ENCODE data around the gene PHYHIPL. TPM values are rescaled to one million over a fixed set of nuclear protein-coding genes. Genes with fewer than 3 reads are reported as not detected.

PHYHIPL gene
- total RNA-seq (not detected in 2 replicates), polyA plus RNA-seq (0.02 TPM in 1 of 2 replicates, not detected in the other), polyA minus RNA-seq (ENCODE audit: low replicate concordance) (not detected in 2 replicates)
- polyA plus RNA-seq (2012): not detected in 2 replicates

DNA sequence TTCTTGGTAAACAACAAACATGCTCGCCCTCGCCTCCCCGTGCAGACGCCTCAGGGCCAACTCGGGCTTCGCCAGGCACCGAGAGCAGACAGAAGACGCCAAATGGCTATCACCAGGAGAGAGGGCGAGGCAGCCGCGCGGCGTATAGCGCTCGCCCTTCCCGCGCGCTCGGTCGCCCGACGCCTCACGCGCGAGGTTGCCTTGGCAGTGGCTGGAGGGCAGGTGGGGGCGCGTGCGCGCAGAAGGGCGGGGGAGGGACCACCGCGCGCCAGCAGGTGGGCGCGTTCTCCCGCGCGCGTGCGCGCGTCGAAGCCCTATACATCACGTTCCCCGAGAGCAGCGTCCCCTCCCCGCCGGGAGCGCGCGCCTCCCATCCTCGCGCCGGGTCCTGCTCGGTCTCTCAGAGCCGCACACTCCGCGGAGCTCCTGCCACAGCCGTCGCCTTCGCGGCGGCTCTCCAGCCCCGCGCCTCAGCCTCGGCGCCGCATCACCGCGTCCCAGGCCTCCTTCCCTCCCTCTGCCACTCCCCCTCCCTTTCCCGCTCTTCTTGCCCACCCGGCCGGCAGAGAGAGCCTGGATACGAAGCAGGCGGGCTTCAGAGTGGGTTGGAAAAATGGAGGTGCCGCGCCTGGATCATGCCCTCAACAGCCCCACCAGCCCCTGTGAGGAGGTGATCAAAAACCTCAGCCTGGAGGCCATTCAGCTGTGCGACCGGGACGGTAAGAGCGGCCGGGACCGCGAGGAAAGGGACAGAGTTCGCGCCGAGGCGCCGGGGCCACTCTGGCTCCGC, at the start of gene PHYHIPL:
Gene PHYHIPL, plus strand, starts transcription at position 403 of the 790 bp plus-strand sequence. Its CDS starts 211 bp downstream, at position 614.
- H3K9ac ChIP-seq (ENCODE audit: insufficient read depth, low read length): no peak within 1 kb of the TSS
- H3K79me2 ChIP-seq (ENCODE audit: control insufficient read depth, insufficient read depth, low read length): no peaks in the 10 kb centered on the region
- H3K4me1 ChIP-seq (ENCODE audit: control insufficient read depth, extremely low read depth, insufficient read depth, low read length): peaks cover 3% of the 10 kb centered on the region
- H4K20me1 ChIP-seq (ENCODE audit: control insufficient read depth, extremely low read depth, insufficient read depth, low read length): no peaks in the 10 kb centered on the region
- no peak within 1 kb of the TSS for H3K27ac ChIP-seq (ENCODE audit: insufficient read depth, low read length)
- no peak within 1 kb of the TSS for H2AFZ ChIP-seq (ENCODE audit: low read length)
- TF ChIP-seq, protein P1, sequence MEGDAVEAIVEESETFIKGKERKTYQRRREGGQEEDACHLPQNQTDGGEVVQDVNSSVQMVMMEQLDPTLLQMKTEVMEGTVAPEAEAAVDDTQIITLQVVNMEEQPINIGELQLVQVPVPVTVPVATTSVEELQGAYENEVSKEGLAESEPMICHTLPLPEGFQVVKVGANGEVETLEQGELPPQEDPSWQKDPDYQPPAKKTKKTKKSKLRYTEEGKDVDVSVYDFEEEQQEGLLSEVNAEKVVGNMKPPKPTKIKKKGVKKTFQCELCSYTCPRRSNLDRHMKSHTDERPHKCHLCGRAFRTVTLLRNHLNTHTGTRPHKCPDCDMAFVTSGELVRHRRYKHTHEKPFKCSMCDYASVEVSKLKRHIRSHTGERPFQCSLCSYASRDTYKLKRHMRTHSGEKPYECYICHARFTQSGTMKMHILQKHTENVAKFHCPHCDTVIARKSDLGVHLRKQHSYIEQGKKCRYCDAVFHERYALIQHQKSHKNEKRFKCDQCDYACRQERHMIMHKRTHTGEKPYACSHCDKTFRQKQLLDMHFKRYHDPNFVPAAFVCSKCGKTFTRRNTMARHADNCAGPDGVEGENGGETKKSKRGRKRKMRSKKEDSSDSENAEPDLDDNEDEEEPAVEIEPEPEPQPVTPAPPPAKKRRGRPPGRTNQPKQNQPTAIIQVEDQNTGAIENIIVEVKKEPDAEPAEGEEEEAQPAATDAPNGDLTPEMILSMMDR (conservative IDR thresholded peaks at IDR 0.05 in 1 of 2, IDR thresholded peaks at IDR 0.05 in 1 of 2; ENCODE audit: low read depth in 1 of 2, low read length in 2 of 2): no peak
- no peak for TF ChIP-seq EZH2 (IDR thresholded peaks at IDR 0.05; ENCODE audit: low read length, missing control alignments)
- peak within 1 kb of the TSS; percentile 49 for H3K4me2 ChIP-seq (ENCODE audit: extremely low read depth, insufficient read depth, low read length)
- no peaks in the 10 kb centered on the region for H3K9me3 ChIP-seq (ENCODE audit: control insufficient read depth, insufficient read depth, low read depth, low read length)
- H3K27me3 ChIP-seq (ENCODE audit: control insufficient read depth, insufficient read depth, low read length): peaks cover 24% of the 10 kb centered on the region
- DNase-seq (ENCODE audit: low read depth in 2 of 2): no peak
- H3K4me3 ChIP-seq (replicated peaks in 1 of 4; ENCODE audit: control extremely low read depth in 1 of 4, insufficient read depth in 1 of 4, low read depth in 3 of 4, low read length in 4 of 4): peak within 1 kb of the TSS in 2 of 4 experiments; percentile 15 to 23
- H3K36me3 ChIP-seq (ENCODE audit: control insufficient read depth, insufficient read depth, low read length): no peaks in the 10 kb centered on the region

DNA sequence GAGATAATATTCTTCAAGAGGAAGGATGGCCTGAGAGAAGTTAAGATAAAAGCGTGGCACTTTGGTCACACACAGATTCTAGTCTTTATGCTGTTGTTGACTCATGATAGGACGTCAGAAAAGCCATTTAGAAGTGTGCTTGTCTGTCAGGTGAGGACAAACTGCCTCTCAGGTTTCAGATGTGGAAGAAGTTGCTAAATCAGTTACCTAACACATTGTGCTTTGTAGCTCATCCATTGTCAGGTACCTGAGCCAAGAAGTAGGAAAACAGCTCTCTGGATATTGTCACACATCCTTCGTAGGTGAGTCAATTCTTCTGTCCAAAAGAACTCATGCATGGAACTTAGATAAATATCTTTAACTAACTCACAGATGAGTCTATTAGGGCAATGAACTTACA, 49.5 kb upstream of the PHYHIPL start:
- no peak overlapping the region for H3K9ac ChIP-seq (ENCODE audit: insufficient read depth, low read length)
- no peaks in the 10 kb centered on the region for H4K20me1 ChIP-seq (ENCODE audit: control insufficient read depth, extremely low read depth, insufficient read depth, low read length)
- no peak for DNase-seq (ENCODE audit: low read depth in 2 of 2)
- no peak overlapping the region for H3K4me2 ChIP-seq (ENCODE audit: extremely low read depth, insufficient read depth, low read length)
- H2AFZ ChIP-seq (ENCODE audit: low read length): no peak overlapping the region
- H3K27me3 ChIP-seq (ENCODE audit: control insufficient read depth, insufficient read depth, low read length): no peaks in the 10 kb centered on the region
- no peaks in the 10 kb centered on the region for H3K36me3 ChIP-seq (ENCODE audit: control insufficient read depth, insufficient read depth, low read length)
- H3K4me1 ChIP-seq (ENCODE audit: control insufficient read depth, extremely low read depth, insufficient read depth, low read length): no peaks in the 10 kb centered on the region
- TF ChIP-seq, protein P1 (conservative IDR thresholded peaks at IDR 0.05 in 1 of 2, IDR thresholded peaks at IDR 0.05 in 1 of 2; ENCODE audit: low read depth in 1 of 2, low read length in 2 of 2): no peak
- TF ChIP-seq EZH2 (IDR thresholded peaks at IDR 0.05; ENCODE audit: low read length, missing control alignments): no peak
- H3K4me3 ChIP-seq (replicated peaks in 1 of 4; ENCODE audit: control extremely low read depth in 1 of 4, insufficient read depth in 1 of 4, low read depth in 3 of 4, low read length in 4 of 4): no peak overlapping the region
- no peaks in the 10 kb centered on the region for H3K79me2 ChIP-seq (ENCODE audit: control insufficient read depth, insufficient read depth, low read length)
- H3K9me3 ChIP-seq (ENCODE audit: control insufficient read depth, insufficient read depth, low read depth, low read length): no peaks in the 10 kb centered on the region
- H3K27ac ChIP-seq (ENCODE audit: insufficient read depth, low read length): no peak overlapping the region

DNA sequence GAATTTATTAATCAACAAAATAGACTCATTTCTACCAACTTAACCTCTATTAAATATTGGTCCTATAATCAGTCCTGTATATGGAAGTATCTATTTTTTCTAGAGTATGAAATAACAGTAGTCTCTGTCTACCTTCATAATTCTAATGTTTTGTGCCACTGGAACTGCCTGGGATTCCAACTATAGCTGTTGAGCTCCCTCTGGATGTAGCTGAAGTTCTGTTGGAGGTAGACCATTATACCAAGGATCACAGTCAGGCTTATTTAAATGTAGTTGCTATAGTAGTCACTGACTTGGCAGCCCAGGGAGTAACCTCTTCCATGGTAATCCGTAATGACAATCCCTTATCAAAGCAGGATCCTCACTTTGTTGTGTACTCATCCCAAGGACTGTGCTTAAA, 48.5 kb upstream of the PHYHIPL start:
- Histone ChIP-seq H3K27me3 (ENCODE audit: control insufficient read depth, insufficient read depth, low read length) (no peaks in the 10 kb centered on the region), H3K9ac (ENCODE audit: insufficient read depth, low read length) (no peak overlapping the region), H4K20me1 (ENCODE audit: control insufficient read depth, extremely low read depth, insufficient read depth, low read length) (no peaks in the 10 kb centered on the region), H3K4me3 (replicated peaks in 1 of 4; ENCODE audit: control extremely low read depth in 1 of 4, insufficient read depth in 1 of 4, low read depth in 3 of 4, low read length in 4 of 4) (no peak overlapping the region), H3K36me3 (ENCODE audit: control insufficient read depth, insufficient read depth, low read length) (no peaks in the 10 kb centered on the region), H2AFZ (ENCODE audit: low read length) (no peak overlapping the region), H3K27ac (ENCODE audit: insufficient read depth, low read length) (no peak overlapping the region), H3K4me2 (ENCODE audit: extremely low read depth, insufficient read depth, low read length) (no peak overlapping the region), H3K4me1 (ENCODE audit: control insufficient read depth, extremely low read depth, insufficient read depth, low read length) (no peaks in the 10 kb centered on the region), H3K79me2 (ENCODE audit: control insufficient read depth, insufficient read depth, low read length) (no peaks in the 10 kb centered on the region), H3K9me3 (ENCODE audit: control insufficient read depth, insufficient read depth, low read depth, low read length) (no peaks in the 10 kb centered on the region)
- no peak for DNase-seq (ENCODE audit: low read depth in 2 of 2)
- TF ChIP-seq EZH2 (IDR thresholded peaks at IDR 0.05; ENCODE audit: low read length, missing control alignments): no peak
- TF ChIP-seq, protein P1 (conservative IDR thresholded peaks at IDR 0.05 in 1 of 2, IDR thresholded peaks at IDR 0.05 in 1 of 2; ENCODE audit: low read depth in 1 of 2, low read length in 2 of 2): no peak

All from fibroblast of lung (primary cell).